GM12874 (cell line): ENCODE data around the gene CENATAC.

Source experiments
- TF ChIP-seq, protein P1 (sequence below): IDR thresholded peaks from 2 replicates; pipeline ENCODE4 v1.5.1; 2011; ENCODE audit warnings: low read depth, mild to moderate bottlenecking, control low read depth, low read length, moderate library complexity; ENCODE audit not compliant: insufficient read depth

Gene CENATAC, protein sequence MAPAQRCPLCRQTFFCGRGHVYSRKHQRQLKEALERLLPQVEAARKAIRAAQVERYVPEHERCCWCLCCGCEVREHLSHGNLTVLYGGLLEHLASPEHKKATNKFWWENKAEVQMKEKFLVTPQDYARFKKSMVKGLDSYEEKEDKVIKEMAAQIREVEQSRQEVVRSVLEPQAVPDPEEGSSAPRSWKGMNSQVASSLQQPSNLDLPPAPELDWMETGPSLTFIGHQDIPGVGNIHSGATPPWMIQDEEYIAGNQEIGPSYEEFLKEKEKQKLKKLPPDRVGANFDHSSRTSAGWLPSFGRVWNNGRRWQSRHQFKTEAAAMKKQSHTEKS

DNA sequence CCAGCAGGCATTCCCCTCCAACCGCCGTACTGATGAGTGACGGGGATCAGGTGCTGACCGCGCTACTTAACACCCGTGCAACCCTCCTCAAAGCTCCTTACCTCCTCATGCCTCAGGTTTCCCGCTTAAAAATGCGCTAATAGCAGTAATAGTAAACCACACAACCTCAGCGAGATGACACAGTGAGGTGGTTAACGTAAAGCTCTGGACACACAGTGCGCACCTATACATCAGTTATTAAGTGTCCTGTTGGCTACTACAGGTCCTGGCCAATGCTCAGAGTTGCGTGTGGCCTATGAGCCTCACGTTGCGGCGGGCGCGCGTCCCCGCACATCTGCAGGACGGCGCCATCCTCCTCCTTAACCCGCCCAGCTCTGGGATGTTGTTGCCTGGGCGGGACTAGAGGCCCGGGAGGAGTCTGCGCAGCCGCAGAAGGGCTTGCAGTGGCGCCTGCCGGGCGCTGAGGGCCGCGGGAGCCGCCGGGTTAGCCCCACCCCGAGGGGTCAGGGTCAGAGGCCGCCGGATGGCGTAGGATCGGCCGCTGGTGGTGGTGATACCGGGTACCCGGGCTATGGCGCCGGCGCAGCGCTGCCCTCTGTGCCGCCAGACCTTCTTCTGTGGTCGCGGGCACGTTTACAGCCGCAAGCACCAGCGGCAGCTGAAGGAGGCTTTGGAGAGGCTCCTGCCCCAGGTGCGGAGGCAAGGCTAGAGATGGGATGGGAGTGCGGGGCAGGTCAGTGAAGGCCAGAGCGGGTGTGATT, at the start of gene CENATAC:
TSS of gene CENATAC (plus strand) at position 512 of the 761 bp plus-strand sequence. CDS start at position 572, 60 bp downstream.
- TF ChIP-seq, protein P1, sequence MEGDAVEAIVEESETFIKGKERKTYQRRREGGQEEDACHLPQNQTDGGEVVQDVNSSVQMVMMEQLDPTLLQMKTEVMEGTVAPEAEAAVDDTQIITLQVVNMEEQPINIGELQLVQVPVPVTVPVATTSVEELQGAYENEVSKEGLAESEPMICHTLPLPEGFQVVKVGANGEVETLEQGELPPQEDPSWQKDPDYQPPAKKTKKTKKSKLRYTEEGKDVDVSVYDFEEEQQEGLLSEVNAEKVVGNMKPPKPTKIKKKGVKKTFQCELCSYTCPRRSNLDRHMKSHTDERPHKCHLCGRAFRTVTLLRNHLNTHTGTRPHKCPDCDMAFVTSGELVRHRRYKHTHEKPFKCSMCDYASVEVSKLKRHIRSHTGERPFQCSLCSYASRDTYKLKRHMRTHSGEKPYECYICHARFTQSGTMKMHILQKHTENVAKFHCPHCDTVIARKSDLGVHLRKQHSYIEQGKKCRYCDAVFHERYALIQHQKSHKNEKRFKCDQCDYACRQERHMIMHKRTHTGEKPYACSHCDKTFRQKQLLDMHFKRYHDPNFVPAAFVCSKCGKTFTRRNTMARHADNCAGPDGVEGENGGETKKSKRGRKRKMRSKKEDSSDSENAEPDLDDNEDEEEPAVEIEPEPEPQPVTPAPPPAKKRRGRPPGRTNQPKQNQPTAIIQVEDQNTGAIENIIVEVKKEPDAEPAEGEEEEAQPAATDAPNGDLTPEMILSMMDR: no peak

DNA sequence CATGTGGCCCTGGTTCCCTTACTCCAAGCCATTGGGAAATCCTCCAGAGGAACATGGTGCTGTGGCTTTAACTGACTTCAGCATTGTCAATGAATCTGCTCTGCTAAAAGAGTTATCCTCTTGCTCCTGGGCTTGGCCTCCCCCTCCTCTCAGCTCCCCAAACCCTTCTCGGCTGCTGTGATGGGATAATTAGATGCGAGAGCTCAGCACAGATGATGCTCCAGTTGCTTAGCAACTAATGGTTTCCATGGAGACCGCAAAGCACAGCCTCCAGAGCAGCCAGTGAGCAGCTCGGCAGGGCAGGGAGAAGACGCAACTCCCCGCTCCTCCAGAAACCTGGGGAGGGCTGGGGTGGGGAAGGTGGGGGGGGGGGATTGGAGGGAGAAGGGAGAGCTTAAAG, 44.7 kb upstream of the CENATAC start:
- TF ChIP-seq, protein P1: no peak

DNA sequence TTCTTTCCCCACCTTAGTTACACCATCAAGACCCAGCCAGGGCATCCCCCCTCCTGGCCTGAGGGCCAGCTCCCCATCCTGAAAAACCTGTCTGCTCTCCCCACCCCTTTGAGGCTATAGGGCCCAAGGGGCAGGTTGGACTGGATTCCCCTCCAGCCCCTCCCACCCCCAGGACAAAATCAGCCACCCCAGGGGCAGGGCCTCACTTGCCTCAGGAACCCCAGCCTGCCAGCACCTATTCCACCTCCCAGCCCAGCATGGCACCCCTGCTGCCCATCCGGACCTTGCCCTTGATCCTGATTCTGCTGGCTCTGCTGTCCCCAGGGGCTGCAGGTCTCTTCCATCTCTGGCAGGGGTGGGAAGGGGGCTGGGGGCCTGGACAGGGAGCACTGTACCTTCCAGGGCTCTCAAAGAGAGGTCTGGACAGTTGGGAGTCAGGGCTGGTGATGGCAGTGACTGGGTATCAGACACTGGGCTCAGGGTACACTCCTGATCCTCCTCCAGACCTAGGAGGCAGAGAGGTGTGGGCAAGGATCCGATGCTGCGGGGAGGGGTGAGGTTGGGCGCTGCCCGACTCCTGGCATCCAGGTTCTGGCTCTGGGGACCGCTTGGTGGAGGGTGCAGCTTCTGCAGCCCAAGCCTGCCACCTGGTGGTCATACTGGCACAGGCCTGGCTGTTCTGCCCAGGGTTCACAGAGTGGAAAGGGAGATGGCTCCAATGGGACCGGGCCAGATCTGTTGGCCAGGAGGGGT, 41.7 kb upstream of the CENATAC start, which contains the start of gene UPK2:
TSS of gene UPK2 (plus strand) at position 205 of the 753 bp plus-strand sequence. CDS start at position 258, 53 bp downstream.
- TF ChIP-seq, protein P1: peak; percentile 94

DNA sequence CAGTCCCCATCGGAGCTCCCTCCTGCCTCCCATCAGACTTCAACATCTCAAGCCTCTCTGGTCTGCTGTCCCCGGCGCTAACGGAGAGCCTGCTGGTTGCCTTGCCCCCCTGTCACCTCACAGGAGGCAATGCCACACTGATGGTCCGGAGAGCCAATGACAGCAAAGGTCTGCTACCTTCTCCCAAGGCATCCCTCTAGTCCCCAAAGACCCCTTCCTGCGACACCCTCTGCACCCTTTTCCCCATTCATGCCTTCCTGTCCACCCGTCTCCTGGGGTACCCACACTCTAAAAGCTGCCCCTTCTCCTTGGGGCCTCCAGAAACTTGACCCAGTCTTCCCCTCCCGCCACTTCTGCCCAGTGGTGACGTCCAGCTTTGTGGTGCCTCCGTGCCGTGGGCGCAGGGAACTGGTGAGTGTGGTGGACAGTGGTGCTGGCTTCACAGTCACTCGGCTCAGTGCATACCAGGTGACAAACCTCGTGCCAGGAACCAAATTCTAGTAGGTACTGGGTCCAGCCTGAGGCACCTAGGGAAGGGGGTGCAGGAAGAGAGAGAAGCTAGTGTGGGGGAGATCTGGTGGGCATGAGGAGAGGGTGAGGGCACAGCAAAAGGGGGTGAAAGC, 41.0 kb upstream of the CENATAC start:
- TF ChIP-seq, protein P1: no peak

DNA sequence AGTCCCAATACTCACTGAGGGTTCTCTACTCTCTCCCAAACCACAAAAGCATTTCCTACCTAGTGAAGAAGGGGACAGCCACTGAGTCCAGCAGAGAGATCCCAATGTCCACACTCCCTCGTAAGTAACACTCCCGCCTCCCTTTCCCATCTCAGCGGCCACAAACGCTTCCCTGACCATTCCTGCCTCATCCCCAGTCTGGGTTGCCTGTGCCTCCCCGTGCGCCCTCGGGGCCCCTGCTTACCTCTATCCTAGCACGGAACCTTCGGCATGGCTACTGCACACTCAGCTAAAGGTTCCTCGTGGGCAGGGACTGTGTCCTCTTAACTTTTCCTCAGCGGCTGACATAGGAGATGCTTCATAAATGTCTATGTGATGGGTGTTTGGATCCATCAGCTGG, 40.4 kb upstream of the CENATAC start:
- TF ChIP-seq, protein P1: no peak

DNA sequence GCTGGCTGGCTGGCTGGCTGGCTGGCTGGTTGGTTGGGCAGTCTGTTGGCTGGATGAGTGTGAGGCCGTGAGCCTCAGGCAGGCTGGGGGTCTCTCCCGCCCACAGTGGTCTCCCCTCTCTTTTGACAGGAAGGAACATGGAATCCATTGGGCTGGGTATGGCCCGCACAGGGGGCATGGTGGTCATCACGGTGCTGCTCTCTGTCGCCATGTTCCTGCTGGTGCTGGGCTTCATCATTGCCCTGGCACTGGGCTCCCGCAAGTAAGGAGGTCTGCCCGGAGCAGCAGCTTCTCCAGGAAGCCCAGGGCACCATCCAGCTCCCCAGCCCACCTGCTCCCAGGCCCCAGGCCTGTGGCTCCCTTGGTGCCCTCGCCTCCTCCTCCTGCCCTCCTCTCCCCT, 40.0 kb upstream of the CENATAC start:
- TF ChIP-seq, protein P1: no peak

DNA sequence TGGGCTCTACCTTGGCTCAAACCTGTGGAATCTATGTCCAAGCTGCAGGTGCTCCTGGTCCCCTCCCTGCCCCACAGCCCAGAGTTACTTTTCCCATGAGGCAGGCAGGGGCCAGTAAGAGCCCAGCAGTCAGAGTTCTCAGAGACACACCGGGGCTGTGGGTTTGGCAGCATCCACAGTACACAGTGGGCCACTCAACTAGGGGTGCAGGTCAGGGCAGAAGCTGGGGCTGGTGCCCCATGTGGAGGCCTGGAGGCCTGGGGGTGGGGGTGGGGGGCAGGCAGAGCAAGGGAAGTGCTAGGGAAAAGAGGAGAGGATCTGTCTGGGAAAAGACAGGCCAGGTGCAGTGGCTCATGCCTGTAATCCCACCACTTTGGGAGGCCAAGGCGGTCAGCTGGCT, 39.4 kb upstream of the CENATAC start:
- TF ChIP-seq, protein P1: no peak
